Stimulated activated CD8-positive, alpha-beta memory T cell treated with anti-CD3 and anti-CD28 coated beads, Interleukin-4, amount 100 ng/mL, for 24 hours (primary cell): ENCODE measurements around the gene NFATC1.

Experiments used
- DNase-seq: peaks from one replicate; pipeline ENCODE4 v3.0.0-alpha.2; 2020; ENCODE audit warnings: low read depth

Gene NFATC1

DNA sequence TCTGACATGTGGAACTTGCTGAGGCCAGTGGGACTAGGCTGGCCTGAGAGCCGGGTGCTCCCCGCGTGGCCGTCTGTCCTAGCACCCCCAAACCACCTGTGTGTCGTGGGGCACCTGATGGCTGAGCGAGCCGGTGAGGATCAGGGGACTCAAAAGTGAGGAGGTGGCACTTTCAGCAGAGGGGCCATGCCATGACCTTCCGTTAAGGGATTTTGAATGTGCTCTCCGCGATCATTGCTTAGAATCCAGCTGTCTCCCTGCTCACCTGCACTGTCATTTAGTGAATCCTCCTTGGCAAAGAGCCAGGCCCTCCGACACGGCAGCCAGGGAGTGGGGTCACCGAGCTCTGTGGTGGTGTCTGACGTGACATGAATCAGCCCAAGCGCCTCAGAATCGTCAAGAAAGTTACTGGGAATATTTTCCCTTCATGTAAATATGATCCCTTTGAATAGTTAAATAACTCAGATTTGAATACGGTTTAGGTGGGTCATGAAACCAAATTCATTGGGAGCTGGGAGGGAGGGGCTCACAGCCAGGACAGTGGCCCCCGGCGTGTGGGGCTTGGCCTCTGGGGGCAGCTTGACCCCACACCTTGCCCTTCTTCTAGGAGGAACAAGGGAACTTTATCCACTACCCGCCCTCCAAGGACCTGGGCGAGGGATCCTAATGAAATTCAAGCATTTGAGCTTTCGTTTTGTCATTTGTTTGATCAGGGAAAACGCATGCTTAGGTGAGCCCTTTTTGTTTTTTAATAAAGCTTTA is 9.5 kb downstream of the NFATC1 start:
- no peak for DNase-seq

DNA sequence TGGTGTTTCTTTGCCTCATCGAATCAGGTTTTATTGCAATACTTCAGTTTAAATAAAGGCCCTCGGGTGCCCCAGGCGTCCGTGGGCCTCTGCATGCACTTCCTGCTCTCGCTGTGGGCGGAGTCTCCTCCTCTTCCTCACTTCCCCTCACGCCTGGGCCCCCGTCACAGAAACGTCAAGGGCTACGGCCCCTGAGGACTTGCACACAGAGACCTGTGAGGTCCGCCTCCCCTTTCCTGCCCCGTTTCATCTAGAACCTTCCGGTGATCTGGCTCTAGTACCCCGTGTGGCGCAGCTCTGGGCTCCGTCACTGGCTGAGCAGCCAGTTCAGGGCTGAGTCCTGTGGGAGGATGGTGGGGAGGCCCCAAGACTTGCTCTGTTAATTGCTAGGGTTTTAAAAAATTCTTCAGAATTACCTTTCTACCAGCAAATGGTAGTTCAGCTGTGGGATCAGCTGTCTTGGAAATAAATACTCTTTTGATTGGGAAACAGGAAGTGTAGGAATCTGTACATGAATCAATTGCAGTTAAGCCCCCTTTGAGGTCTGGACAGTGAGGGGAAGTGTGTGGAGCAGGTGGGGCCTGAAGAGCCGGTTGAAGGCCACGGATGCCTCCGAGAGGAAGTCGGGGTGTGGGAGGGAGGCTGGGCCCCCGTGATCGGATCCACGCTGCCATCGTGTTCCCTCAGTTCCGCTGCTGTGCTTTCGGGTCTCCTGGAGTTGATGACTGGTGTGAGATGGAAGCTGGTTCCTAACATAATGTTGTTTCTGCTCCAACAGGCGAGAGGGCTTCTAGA is 10.2 kb downstream of the NFATC1 start:
- peak; percentile 61 for DNase-seq

DNA sequence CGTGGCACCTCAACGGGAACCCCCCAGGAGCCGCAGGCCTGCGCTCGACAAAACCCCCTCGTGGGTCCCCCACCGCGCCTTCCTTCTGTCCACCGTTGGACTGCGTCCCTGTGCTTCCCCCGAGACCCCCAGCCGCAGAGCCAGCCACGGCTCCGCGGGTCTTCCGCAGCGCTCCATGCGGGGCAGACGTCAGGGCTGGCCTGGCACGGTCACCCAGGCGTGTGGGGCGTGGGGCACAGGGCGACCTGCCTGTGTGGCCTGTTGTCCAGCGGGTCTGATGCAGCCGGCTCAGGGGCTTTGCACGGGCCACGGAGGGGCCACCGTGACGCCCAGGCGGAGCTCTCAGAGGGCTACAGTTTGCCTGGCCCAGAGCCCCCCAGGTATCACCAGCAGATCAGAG is 11.0 kb downstream of the NFATC1 start:
- DNase-seq, result no peak

DNA sequence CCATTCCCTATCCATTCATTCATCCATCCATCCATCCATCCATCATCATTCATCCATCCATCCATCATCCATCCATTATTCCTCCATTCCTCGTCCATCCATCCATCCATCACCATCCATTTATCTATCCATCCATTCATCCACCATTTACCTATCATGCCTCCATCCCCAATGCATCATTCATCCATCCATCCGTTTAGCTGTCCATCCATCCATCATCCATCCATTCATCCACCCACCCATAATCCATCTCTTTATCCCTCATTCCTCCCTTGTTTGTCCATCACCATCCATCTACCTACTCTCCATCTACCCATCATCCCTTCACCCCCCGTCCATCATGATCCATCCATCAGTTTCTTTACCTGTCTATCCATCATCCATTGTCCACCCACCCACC is 13.6 kb downstream of the NFATC1 start:
- DNase-seq, result no peak

- no peak for DNase-seq
These were observed 14.5 kb downstream of the NFATC1 start for GRCh38 chr18:79410171-79410641.

DNA sequence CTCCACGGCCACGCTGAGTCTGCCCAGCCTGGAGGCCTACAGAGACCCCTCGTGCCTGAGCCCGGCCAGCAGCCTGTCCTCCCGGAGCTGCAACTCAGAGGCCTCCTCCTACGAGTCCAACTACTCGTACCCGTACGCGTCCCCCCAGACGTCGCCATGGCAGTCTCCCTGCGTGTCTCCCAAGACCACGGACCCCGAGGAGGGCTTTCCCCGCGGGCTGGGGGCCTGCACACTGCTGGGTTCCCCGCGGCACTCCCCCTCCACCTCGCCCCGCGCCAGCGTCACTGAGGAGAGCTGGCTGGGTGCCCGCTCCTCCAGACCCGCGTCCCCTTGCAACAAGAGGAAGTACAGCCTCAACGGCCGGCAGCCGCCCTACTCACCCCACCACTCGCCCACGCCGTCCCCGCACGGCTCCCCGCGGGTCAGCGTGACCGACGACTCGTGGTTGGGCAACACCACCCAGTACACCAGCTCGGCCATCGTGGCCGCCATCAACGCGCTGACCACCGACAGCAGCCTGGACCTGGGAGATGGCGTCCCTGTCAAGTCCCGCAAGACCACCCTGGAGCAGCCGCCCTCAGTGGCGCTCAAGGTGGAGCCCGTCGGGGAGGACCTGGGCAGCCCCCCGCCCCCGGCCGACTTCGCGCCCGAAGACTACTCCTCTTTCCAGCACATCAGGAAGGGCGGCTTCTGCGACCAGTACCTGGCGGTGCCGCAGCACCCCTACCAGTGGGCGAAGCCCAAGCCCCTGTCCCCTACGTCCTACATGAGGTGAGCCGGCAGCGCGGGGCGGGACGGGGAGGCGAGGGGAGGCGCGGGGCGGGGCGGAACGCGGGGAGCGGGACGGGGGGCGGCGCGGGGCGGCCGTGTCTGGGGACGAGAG is 15.2 kb downstream of the NFATC1 start:
- no peak for DNase-seq

DNA sequence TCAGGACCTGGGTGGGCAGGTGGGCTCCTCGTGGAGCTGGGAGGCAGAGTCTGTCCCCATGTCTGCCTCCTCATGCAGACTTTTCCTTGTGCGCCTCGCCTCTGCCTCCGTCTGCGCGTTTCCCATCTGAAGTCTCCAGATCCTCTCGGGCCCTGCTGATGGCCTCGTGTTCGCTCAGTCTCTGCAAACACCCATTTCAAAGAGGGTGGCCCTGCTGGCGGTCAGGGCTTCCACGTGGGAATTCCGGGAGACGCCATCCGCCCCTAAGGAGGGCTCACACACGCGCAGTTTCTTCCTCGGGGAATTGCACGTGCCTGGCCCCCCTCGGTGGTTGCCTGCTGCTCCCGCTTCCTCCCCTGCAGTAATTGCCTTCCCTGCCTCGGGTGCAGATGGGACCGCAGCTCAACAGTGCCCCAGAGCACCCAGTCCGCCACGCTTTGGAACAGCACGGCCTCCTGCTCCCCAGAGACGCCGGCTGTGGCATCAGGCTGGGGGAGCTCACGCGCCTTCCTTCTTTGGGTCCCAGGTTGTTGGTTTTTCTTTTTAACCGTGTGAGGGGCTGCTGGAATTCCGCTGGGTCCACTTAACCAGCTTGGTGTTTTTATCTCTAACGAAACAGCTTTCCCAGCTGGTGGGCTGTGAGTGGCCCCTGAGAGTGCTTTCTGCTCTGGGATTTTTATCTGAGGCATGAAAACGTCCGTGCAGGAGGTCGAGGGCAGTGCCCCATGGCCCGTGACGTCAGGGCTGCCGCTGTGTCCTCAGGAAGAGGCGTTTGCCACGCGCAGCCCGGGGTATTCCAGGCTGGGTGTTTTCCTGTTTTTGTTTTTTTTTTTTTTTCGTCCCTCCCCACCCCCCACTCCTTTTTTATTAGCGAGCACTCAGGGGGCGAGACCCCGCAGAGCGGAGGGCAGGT is 16.1 kb downstream of the NFATC1 start:
- DNase-seq, result no peak

GRCh38 chr18:79413025-79413424 is 17.3 kb downstream of the NFATC1 start:
- DNase-seq, result no peak

GRCh38 chr18:79413426-79413825 is 17.7 kb downstream of the NFATC1 start:
- no peak for DNase-seq

GRCh38 chr18:79413901-79414300 is 18.2 kb downstream of the NFATC1 start:
- DNase-seq, result no peak

- no peak for DNase-seq
These were observed 20.4 kb downstream of the NFATC1 start for GRCh38 chr18:79416022-79416676.

DNA sequence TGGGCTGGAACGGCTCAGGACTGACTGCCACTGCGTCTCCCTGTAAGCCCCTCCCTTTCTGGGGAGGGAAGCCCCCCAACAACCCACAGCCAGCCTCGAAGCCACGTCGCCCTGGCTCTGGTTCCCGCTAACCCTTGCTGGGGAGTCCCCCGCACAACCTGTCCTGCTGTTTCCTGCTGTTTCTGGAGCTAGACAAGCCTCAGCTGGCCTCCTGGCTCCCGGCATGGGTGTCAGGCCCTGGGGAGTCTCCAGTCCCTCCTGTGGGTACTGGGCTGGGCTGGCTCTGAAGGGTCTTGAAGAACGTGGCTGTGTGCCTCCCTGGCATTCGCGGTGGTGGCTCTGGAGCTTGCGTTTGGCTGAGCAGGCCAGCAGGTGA is 20.9 kb downstream of the NFATC1 start:
- DNase-seq, result no peak

DNA sequence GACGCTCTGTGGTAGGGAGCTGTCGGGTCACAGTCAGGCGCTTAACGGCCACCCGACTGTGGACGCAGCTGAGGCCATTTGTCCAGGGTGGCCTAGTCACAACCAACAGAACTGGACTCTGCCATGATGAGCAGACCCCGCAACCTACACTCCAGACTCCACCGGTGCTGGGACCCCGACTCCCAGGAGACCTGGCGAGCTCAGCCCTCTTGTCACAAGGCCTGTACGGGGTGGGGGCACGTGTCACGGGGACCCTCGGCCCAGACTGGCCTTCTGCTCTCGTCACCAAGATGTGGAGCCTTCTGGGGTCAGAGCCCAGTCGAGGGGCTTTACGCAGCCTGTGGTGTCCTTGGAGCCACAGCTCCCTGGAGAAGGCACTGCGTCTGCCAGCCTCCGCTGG is 22.5 kb downstream of the NFATC1 start:
- DNase-seq, result no peak

GRCh38 chr18:79418642-79419041 is 22.9 kb downstream of the NFATC1 start:
- no peak for DNase-seq

DNA sequence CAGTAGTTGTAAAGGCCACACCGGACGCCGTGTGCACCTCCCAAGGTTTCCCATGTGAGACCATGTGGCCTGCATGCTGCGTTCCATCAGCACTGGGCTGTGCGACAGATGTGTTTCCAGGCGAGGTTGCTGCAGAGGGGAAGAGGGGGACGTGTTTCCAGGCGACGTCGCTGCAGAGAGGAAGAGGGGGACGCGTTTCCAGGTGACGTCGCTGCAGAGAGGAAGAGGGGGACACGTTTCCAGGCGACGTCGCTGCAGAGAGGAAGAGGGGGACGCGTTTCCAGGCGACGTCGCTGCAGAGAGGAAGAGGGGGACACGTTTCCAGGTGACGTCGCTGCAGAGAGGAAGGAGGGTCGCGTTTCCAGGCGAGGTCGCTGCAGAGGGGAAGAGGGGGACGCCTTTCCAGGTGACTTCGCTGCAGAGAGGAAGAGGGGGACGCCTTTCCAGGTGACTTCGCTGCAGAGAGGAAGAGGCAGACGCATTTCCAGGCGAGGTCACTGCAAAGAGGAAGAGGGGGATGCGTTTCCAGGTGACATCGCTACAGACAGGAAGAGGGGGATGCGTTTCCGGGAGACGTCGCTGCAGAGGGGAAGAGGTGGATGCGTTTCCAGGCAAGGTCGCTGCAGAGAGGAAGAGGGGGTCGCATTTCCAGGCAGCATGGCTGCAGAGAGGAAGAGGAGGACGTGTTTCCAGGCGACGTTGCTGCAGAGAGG is 24.5 kb downstream of the NFATC1 start:
- DNase-seq, result no peak

GRCh38 chr18:79421275-79421857 is 25.6 kb downstream of the NFATC1 start:
- no peak for DNase-seq

DNA sequence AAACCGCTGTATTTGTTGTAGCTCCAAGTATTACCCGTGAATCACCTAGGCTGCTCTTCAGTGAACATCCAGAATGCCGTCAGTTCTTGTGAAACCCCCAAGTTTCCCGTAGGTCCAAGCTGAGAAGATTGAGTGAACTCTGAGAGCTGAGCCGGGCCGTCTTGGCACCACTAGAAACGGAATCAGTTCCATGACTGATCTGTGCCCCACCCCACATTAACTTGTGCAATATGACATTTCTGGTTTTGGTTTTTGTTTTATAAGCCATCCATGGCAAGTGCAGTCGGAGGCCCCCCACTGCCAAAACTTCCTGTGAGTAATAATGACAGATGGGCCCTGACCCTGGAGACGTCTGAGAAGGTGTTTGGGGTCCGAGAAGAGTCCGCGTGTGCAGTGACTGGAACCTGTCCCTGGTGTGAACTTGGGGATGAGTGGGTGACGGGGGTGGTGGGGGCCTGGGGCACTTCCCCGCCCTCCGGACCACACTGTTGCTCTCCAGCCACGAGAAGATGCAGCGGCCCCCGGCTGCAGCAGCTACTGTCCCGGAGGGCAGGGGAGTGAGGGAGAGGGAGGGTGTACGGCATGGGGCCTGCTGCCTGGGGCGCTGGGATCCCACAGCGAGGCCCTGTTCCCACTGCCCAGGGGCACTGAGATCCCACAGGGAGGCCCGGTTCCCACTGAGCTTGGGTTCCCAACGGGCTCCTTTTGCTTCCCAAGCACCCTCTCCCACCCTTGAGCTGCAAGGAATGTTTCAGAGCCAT is 26.5 kb downstream of the NFATC1 start:
- no peak for DNase-seq

- no peak for DNase-seq
These were observed 27.0 kb downstream of the NFATC1 start for GRCh38 chr18:79422783-79423165.
